COLO668 (cell line): ENCODE measurements around the gene ZNF132.
"Not testable (repeated sequence)": the region's sequence is repeated elsewhere in the genome, so short reads cannot be mapped to it uniquely, and the experiment has no call there.

Source experiments
- DNase-seq: peaks from one replicate; lab custom pipeline; 2025; ENCODE audit not compliant: unreplicated experiment; lab: John Stamatoyannopoulos, UW

The ZNF132 gene

GRCh38 chr19:58468216-58468839 lies 28.4 kb upstream of the ZNF132 start:
- DNase-seq: peak; percentile 31

DNA sequence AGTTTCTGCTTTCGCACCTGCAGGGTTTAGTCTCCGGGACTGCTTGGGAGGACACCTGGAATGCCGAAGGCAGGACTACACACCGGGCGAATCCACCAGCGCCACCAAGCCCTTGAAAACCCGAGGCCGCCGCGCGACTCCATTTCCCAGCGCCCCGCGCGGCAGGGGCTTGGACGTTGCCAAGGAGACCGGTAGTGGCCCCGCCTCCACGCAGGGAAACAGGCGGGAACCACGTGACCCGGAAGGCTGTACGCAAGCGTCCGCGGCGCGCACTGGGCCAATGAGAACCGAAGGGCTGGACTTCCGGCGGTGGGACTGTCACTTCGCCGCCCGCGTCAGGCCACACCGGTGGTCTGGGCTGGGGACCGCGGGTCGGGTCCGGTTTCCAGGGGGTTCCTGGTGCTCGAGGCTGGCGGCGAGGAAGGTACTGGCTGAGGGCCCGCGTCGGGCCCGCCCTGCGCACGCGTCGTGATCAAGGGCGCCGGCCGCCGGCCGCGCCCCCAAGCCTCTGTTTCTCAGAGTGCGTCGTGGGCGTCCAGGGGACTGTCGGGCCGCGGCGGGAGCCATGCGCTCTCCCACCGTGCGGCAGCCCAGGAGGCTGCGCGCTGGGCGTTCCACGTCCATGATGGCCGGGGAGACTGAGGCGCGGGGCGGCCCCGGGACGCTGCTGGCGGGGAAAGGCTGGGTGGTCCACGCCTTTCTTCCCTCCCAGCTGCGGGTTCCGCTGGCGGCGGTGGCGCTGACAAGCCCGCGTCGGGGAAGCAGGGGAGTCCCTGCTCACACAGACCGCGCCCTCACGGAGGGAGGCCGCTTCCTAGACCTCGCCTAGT lies 27.0 kb upstream of the ZNF132 start, which contains the start of gene ZNF324:
Gene ZNF324 (plus strand): TSS at position 321 of the 830 bp plus-strand sequence. CDS start 2,106 bp downstream, outside the sequence.
- DNase-seq: peak; percentile 99

DNA sequence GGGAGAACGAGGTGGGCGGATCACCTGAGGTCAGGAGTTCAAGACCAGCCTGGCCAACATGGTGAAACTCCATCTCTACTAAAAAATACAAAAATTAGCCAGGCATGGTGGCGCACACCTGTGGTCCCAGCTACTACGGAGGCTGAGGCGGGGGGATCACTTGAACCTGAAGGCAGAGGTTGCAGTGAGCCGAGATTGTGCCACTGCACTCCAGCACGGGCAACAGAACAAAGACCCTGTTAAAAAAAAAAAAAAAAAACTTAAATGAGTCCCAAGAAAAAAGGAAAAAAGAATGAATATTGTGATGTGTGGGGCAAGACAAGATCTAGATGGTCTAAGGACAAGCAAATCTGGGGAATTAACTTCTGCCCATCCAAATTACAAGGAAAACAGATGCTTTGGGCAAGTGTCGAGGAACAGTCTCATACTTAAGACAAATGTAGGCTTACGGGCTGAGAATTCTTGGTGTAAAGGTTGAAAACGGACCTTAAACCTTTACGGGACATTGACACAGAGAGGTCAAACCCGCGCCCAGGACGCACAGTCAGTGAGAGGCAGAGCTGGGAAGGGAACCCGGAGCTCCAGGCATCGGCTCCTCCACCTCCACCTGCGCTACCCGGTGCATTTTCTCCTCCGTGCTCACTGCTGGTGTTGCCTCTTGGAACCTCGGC lies 26.3 kb upstream of the ZNF132 start:
- no peak for DNase-seq

DNA sequence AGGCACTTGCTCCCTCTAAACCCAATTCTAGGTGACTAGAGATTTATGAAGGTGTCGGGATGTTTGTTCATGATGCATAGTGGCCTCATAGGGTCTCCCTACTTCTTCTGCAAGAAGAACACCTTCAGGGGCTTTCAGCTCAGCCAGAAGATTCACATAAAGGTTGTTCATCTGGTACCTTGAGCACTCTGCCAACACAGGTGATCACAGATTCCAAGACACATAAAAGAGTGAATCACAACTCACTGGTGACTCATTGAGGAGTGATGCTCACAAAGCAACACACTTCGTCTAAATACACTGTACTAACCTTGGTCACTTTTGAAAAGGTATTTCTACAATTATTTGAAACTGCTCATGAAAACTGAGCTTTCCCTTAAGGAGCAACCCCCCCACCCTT lies 20.1 kb upstream of the ZNF132 start:
- no peak for DNase-seq

DNA sequence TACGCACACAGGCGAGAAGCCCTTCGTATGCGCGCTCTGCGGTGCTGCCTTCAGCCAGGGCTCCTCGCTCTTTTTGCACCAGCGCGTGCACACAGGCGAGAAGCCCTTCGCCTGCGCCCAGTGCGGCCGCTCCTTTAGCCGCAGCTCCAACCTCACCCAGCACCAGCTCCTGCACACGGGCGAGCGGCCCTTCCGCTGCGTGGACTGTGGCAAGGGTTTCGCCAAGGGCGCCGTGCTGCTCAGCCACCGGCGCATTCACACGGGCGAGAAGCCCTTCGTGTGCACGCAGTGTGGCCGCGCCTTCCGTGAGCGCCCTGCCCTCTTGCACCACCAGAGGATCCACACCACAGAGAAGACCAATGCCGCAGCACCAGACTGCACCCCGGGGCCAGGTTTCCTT lies 16.2 kb upstream of the ZNF132 start:
- no peak for DNase-seq

- no peak for DNase-seq
These were observed 15.4 kb upstream of the ZNF132 start for GRCh38 chr19:58455306-58455705.

GRCh38 chr19:58453743-58454142 lies 13.8 kb upstream of the ZNF132 start:
- DNase-seq: no peak

GRCh38 chr19:58451358-58452101 lies 11.6 kb upstream of the ZNF132 start, which contains the start of gene ZNF324B:
Gene ZNF324B, plus strand, starts transcription at chr19:58451622. Its CDS starts 2,080 bp downstream, at chr19:58453702.
- DNase-seq: peak; percentile 97

GRCh38 chr19:58450856-58451357 lies 11.0 kb upstream of the ZNF132 start:
- no peak for DNase-seq

- not testable (repeated sequence) for DNase-seq
These were observed 10.0 kb upstream of the ZNF132 start for GRCh38 chr19:58449980-58450379.

- DNase-seq: not testable (repeated sequence)
These were observed 8.9 kb upstream of the ZNF132 start for GRCh38 chr19:58448860-58449259.

DNA sequence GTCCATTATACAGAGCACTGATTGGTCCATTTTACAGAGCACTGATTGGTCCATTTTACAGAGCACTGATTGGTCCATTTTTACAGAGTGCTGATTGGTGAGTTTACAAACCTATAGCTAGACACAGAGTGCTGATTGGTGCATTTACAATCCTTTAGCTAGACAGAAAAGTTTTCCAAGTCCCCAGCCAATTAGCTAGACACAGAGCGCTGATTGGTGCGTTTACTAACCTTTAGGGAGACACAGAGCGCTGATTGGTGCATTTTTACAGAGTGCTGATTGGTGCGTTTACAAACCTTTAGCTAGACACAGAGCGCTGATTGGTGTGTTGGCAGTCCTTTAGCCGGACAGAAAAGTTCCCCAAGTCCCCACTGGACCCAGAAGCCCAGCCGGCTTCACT lies 3.0 kb upstream of the ZNF132 start:
- DNase-seq: not testable (repeated sequence)

DNA sequence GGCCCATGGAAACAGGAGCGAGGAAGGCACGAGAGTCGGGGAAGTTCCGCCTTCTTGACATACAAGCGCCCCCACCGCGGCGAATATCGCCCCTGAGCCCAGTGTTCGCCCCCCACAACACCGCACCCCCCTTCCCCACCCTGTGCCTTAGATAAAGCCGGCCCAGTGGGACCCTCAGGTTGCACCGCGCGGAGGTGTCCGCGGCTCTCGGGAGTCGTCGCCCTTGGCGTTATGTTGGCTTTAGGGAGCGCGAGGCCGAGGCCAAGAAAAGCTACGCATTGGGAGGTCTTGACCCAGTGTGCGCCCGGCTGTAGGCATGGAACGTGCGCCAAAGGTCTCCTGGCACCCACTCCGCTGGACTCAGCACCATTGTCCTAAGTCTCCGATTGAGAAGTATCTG lies 603 bp upstream of the ZNF132 start:
- DNase-seq: no peak

- no peak for DNase-seq
These were observed 5.7 kb downstream of the ZNF132 start for GRCh38 chr19:58434217-58434616.

- no peak for DNase-seq
These were observed 10.2 kb downstream of the ZNF132 start for GRCh38 chr19:58429745-58430144.

DNA sequence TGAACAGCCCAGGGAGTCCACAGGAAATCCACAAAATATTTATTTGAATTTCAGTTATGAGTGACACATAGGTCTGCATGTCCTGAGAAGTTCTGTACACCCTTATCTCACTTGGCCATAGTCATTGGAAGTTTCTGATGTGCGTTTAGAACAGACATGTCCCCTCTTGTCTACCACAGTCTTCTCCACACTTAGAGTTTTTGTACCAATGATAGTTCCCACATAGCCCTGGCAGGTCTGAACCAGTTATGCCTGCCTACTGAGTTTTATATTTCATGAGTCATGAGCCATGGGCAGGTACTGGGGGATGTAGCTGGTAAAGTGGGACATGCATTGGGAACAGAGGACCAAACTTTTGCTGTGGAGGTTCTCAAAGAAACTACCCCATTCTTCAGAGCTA lies 11.3 kb downstream of the ZNF132 start:
- DNase-seq: no peak

DNA sequence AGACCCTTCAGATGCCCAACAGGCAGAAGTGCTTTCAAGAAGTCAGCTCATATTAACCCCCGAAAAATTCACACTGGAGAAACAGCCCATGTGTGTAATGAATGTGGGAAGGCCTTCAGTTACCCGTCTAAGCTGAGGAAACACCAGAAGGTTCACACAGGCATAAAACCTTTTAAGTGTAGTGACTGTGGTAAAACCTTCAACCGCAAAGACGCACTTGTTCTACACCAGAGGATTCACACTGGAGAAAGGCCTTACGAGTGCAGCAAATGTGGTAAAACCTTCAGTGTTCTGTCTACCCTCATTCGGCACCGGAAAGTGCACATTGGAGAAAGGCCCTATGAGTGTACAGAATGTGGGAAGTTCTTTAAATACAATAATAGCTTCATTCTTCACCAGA lies 22.9 kb downstream of the ZNF132 start:
- no peak for DNase-seq

GRCh38 chr19:58416604-58417003 lies 23.3 kb downstream of the ZNF132 start:
- DNase-seq: no peak

GRCh38 chr19:58409010-58409790 lies 30.8 kb downstream of the ZNF132 start:
- DNase-seq: peak; percentile 36
